A549 treated with GW870086 at 1 μM for 4 hours (cell line): ENCODE results near the gene POLR1E. TPM values are rescaled to one million over a fixed set of nuclear protein-coding genes. Genes with fewer than 3 reads are reported as not detected.

Experiments
- total RNA-seq: library from RNA; stranded (reverse); fragments of 200-300 nt; extraction: Qiagen RNA extraction; gene quantifications from 5 replicates; pipeline ENCODE4 v1.2.3, GENCODE V29; 2022; ENCODE audit warnings: low read depth

The POLR1E gene, protein sequence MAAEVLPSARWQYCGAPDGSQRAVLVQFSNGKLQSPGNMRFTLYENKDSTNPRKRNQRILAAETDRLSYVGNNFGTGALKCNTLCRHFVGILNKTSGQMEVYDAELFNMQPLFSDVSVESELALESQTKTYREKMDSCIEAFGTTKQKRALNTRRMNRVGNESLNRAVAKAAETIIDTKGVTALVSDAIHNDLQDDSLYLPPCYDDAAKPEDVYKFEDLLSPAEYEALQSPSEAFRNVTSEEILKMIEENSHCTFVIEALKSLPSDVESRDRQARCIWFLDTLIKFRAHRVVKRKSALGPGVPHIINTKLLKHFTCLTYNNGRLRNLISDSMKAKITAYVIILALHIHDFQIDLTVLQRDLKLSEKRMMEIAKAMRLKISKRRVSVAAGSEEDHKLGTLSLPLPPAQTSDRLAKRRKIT
- total RNA-seq, result 32.0 to 41.3 TPM (median 36.8 TPM) in 5 replicates

DNA sequence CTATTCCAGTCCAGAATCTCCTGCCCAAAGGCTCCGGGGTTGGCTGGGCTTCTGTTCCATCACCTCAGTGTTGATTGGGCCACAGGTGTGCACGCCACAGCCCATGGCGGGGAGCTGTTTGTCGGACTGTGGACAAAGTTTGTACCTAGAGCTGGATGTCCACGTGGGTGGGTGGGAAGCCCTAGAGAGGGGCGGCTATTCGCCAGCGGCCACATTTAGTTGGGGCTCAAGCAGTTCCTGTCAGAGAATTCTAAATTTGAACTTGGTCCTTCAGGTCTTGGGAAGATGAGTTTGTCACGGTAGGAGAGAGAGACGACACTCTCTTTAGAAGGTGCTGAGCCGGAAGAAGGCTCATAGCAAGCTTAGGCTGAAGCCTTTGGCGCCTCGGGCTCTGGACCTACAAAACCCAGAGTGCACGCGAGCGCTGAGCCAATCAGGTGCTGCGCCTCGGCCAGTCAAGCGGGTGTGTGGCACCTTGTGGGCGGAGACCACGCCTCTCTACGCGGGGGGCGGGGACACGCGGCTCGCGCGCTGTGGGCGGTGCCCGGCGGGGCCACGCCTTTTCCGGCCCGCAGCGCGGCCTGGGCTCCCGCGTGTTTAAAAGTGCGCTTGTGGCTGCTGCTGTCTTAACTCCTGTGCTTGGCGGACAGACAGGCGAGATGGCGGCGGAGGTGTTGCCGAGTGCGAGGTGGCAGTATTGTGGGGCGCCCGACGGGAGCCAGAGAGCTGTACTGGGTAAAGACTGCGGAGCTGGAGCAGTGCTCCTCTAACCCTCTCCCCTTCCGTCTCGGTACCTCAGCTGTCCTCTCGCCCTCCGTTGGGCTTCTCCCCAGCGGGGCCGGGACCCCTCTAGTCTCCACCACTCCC is at the start of gene POLR1E:
POLR1E (plus strand) TSS at position 560 of the 867 bp plus-strand sequence; CDS start at position 660, 100 bp downstream.

DNA sequence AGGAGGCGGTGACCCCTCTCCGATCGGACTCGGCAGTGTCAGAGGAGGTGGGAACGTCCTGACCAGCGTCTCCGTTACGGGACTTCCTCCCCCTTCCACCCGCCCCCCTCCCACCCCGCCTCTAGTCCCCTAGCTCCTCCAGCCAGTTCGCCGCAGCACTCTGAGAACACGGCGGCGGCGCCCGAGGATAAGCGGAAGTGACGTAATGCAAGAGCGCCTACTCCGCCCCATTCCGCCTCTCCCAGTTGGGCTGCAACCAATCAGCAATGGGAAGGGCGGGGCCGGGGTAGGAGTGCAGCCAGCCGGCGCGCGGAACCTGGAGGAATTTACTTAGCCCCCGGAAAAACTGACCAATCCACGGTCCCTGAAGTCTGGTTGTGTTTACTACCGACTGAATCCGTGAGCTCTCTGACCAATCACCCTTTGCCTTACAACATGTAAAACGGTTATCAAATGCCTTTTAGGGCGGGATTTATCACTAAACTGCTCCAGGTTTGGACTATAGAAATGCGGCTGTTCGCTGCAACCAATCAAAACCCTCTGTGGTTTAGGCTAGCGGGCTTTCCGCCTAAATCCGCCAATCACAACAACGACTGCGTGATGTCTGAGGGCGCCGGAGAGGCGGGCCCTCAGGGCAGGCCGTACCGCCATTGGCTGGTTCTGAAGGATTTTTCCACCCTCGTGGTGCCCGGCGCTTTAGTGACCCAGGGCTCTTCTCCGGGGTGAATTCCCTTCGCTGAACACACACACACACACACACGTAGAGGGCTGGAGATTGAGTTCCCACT is 20.3 kb upstream of the POLR1E start, which contains the start of gene ZBTB5:
ZBTB5 (minus strand) TSS at position 202 of the 788 bp plus-strand sequence. CDS start 22,899 bp downstream, outside the sequence.

Other genes starting within 250 kb of the POLR1E start
- 153 to 175 TPM (median 172 TPM) in 5 replicates for gene GRHPR, start 63.3 kb upstream of the POLR1E start, total RNA-seq
- gene ZBTB5, start 20.5 kb upstream of the POLR1E start, total RNA-seq, result 6.3 to 8.0 TPM (median 7.3 TPM) in 5 replicates
- gene FBXO10, start 90.4 kb downstream of the POLR1E start, total RNA-seq, result 5.8 to 8.8 TPM (median 7.3 TPM) in 5 replicates
- 330 to 343 TPM (median 331 TPM) in 5 replicates for gene TOMM5, start 106.6 kb downstream of the POLR1E start, total RNA-seq
- gene FRMPD1, start 165.0 kb downstream of the POLR1E start, total RNA-seq, result 0.03 to 0.06 TPM (median 0.05 TPM) in 3 of 5 replicates, not detected in the others